Spleen (tissue), 11 donors: ENCODE measurements around the gene EWSR1. TPM values are rescaled to one million over a fixed set of nuclear protein-coding genes. Genes with fewer than 3 reads are reported as not detected.
A peak's percentile ranks its signal among the peaks of the same experiment; 100 is the strongest.
"Not testable (repeated sequence)": the region's sequence is repeated elsewhere in the genome, so short reads cannot be mapped to it uniquely, and the experiment has no call there.

Experiments
- DNase-seq: peaks from one replicate; pipeline ENCODE4 v3.0.0-alpha.2; 2020
- H3K27ac ChIP-seq, 8 donors: fragments of 200-600 bp; sonication (generic) in 7 of 8; 1 replicate in 4 of 8; 2 replicates in 4 of 8; pipeline versions ENCODE4 v1.5.0 to v1.8.0; 2016 to 2021; ENCODE audit warnings: inconsistent platforms in 4 of 8, mild to moderate bottlenecking in 4 of 8, moderate library complexity in 1 of 8
- H3K27me3 ChIP-seq, 7 donors: fragments of 200-600 bp; sonication (generic) in 6 of 7; replicated peaks in 1 of 7; 1 replicate in 4 of 7; 2 replicates in 3 of 7; pipeline versions ENCODE4 v1.5.0 to v1.8.0; 2016 to 2021; ENCODE audit warnings: inconsistent platforms in 3 of 7, mild to moderate bottlenecking in 1 of 7
- H3K36me3 ChIP-seq, 6 donors: fragments of 200-600 bp; sonication (generic) in 5 of 6; 1 replicate in 4 of 6; 2 replicates in 2 of 6; pipeline versions ENCODE4 v1.5.0 to v1.8.0; 2016 to 2021; ENCODE audit warnings: inconsistent platforms in 2 of 6
- H3K4me1 ChIP-seq, 6 donors: fragments of 200-600 bp; sonication (generic) in 5 of 6; 1 replicate in 3 of 6; 2 replicates in 3 of 6; pipeline versions ENCODE4 v1.5.0 to v1.8.0; 2016 to 2021; ENCODE audit warnings: inconsistent platforms in 3 of 6
- H3K4me3 ChIP-seq, 8 donors: fragments of 200-600 bp; sonication (generic) in 7 of 8; 1 replicate in 4 of 8; 2 replicates in 4 of 8; pipeline versions ENCODE4 v1.5.0 to v1.8.0; 2016 to 2021; ENCODE audit warnings: inconsistent platforms in 4 of 8, mild to moderate bottlenecking in 4 of 8, moderate library complexity in 2 of 8
- H3K9me3 ChIP-seq, 8 donors: fragments of 200-600 bp; sonication (generic) in 7 of 8; 1 replicate in 4 of 8; 2 replicates in 4 of 8; pipeline versions ENCODE4 v1.5.0 to v1.8.0; 2016 to 2021; ENCODE audit warnings: inconsistent platforms in 4 of 8
- POLR2A ChIP-seq, 3 donors: fragments of 450-650 bp; IDR thresholded peaks; one replicate each; pipeline ENCODE4 v1.5.1; 2017; ENCODE audit warnings: antibody characterized with exemption in 3 of 3, mild to moderate bottlenecking in 1 of 3
- POLR2AphosphoS5 ChIP-seq, 3 donors: sonication (generic); formaldehyde crosslinking; IDR thresholded peaks; one replicate each; pipeline ENCODE4 v1.5.1; 2017; ENCODE audit warnings: antibody characterized with exemption in 3 of 3
- WGBS, 5 donors: extraction: QIAGEN DNeasy Blood & Tissue Kit in 3 of 5; methylation state at CpG; one replicate each; pipeline versions ENCODE4 v1.1.5 to v1.1.7; 2013 to 2018; 5-methylcytosine and 5-hydroxymethylcytosine counted together
- intact Hi-C: fragments of 100-400 bp; cut with DNase I; formaldehyde crosslinking; loops from one replicate; pipeline ENCODE4 v1.15.0; 2023; ENCODE audit warnings: low total_unique reads
- polyA plus RNA-seq, 3 donors: library from polyadenylated mRNA; stranded (reverse); fragments of 200-250 nt; gene quantifications; one replicate each; pipeline ENCODE4 v1.2.1, GENCODE V29; 2013
- total RNA-seq, 7 donors: library from RNA; depleted of rRNA in 3 of 7; stranded (reverse); fragments of >200 nt in 3 of 7; fragmentation: NEBNext Ultra II Directional in 4 of 7; extraction: Animal tissue kit (Norgen Biotek cat#: 25700) in 4 of 7; gene quantifications; one replicate each; pipeline versions ENCODE4 v1.1.0 to v1.2.1, GENCODE V29; 2016 to 2021
- TF ChIP-seq, protein P1 (sequence below), 11 experiments: fragments of 200-600 bp in 7 of 11; fragments of 450-650 bp in 4 of 11; sonication (generic) in 4 of 11; IDR thresholded peaks in 8 of 11; conservative IDR thresholded peaks in 3 of 11; 1 replicate in 7 of 11; 2 replicates in 4 of 11; pipeline versions ENCODE4 v1.4.0 to v1.8.0; 2016 to 2021; ENCODE audit warnings: antibody characterized with exemption in 11 of 11, inconsistent platforms in 4 of 11, mild to moderate bottlenecking in 1 of 11
- donor health status: healthy with polysubstance abuse.
- donor health status: DM: no; HTN: no; CAD: no; lungs with moderate emphysema.
- donor health status: DM: no; HTN: no; CAD: no.
- donor health status: Bipolar disorder and iron deficiency.
- donor health status: healthy.
- donor health status: DM: no; HTN: no; CAD: no.
- donor health status: DM: yes; HTN: yes; CAD: no.

The EWSR1 gene
- total and polyA plus RNA-seq, 10 donors, result 127 to 282 (median 239) TPM

DNA sequence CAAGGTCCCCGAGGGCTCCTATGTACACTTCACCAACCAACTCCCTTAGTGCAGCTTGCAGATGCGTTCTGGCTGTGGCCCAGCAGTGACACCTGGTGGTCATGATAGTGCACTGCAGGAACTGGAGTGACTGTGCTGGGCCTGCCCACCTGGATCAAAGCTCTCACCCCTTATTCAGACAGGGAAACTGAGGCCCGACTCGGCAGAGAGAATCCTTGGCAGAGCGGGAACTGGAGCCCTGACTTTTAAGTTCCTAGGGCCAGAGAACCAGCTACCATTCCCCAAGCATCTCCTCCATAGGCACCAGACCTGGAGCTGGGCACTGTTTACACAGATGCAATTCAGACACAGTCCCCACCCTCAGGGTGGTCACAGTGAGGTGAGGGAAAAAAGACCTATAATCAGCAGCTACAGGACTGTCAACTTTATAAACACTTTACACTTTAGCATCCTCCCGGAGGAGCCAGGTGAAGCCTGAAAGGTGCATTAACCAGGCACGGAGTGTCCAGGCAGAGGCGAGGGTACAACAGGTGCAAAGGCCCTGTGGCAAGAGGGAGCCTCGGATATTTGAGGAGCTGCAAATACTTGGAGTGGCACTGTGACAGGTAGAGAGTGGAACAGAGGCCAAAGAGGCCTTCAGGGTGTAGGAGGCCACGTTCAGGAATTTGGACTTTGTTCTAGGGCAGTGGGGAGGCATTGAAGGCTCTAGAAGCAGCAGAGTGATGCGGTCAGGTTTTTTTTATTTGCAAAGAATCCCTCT, 22.3 kb upstream of the EWSR1 start:
- intact Hi-C loops, result no loop called here
- DNase-seq, result peak; percentile 90
- WGBS, 5 donors, result 51 to 64% (median 51%) methylated on average over 8 to 11 of the region's 11 CpGs
- TF ChIP-seq, protein P1, sequence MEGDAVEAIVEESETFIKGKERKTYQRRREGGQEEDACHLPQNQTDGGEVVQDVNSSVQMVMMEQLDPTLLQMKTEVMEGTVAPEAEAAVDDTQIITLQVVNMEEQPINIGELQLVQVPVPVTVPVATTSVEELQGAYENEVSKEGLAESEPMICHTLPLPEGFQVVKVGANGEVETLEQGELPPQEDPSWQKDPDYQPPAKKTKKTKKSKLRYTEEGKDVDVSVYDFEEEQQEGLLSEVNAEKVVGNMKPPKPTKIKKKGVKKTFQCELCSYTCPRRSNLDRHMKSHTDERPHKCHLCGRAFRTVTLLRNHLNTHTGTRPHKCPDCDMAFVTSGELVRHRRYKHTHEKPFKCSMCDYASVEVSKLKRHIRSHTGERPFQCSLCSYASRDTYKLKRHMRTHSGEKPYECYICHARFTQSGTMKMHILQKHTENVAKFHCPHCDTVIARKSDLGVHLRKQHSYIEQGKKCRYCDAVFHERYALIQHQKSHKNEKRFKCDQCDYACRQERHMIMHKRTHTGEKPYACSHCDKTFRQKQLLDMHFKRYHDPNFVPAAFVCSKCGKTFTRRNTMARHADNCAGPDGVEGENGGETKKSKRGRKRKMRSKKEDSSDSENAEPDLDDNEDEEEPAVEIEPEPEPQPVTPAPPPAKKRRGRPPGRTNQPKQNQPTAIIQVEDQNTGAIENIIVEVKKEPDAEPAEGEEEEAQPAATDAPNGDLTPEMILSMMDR (IDR thresholded peaks at IDR 0.05 in 8 of 11, conservative IDR thresholded peaks at IDR 0.05 in 3 of 11), result peak; percentile 91 to 97 (median 94)
- TF ChIP-seq POLR2A (IDR thresholded peaks at IDR 0.05) (no peak), POLR2AphosphoS5 (IDR thresholded peaks at IDR 0.05) (peak in 2 of 3 donors; percentile 51 to 66)
- Histone ChIP-seq H3K27ac (peak overlapping the region in 4 of 8 donors; percentile 44 to 58 (median 50)), H3K4me3 (no peak overlapping the region), H3K36me3 (peaks cover 0 to 38% (median 3%) of the 10 kb centered on the region in 6 donors), H3K27me3 (peaks cover 0 to 6% (median 0%) of the 10 kb centered on the region in 7 donors), H3K4me1 (peaks cover 0 to 13% (median 9%) of the 10 kb centered on the region in 6 donors), H3K9me3 (peaks cover 0 to 25% (median 14%) of the 10 kb centered on the region in 8 donors)

DNA sequence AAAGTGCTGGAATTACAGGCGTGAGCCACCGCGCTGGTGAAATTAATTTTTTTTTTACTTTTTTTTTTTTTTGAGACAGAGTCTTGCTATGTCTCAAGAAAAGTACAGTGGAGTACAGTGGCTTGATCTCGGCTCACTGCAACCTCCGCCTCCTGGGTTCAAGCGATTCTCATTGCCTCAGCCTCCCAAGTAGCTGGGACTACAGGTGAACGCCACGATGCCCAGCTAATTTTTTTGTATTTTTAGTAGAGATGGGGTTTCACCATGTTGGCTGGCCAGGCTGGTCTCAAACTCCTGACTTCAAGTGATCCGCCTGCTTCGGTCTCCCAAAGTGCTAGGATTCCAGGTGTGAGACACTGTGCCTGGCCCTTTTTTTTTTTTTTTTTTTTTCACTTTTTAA, 20.2 kb upstream of the EWSR1 start:
- peaks cover 0 to 25% (median 0%) of the 10 kb centered on the region in 6 donors for H3K36me3 ChIP-seq
- H3K4me3 ChIP-seq, H3K27me3 ChIP-seq, intact Hi-C loops, H3K9me3 ChIP-seq, H3K27ac ChIP-seq, DNase-seq: not testable (repeated sequence)
- WGBS, 5 donors, result 92 to 97% (median 94%) methylated on average over 10 of the region's 10 CpGs
- peaks cover 0 to 13% (median 9%) of the 10 kb centered on the region in 6 donors for H3K4me1 ChIP-seq

DNA sequence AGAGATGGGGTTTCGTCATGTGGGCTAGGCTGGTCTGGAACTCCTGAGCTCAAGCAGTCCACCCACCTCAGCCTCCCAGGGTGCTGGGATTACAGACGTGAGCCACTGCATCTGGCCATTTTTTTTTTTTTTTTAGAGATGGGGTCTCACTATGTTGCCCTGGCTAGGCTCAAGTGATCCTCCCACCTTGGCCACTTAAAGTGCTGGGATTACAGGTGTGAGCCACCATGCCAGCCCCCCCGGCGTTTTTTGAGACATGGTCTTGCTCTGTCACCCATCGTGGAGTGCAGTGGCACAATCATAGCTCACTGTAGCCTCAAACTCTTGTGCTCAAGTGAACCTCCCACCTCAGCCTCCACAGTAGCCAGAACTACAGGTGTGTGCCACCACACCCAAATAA, 16.8 kb upstream of the EWSR1 start:
- Histone ChIP-seq H3K27me3 (no peaks in the 10 kb centered on the region), H3K4me1 (no peaks in the 10 kb centered on the region), H3K9me3 (no peaks in the 10 kb centered on the region), H3K36me3 (peaks cover 0 to 35% (median 0%) of the 10 kb centered on the region in 6 donors), H3K27ac (no peak overlapping the region), H3K4me3 (no peak overlapping the region)
- TF ChIP-seq, protein P1 (IDR thresholded peaks at IDR 0.05 in 8 of 11, conservative IDR thresholded peaks at IDR 0.05 in 3 of 11), result no peak
- TF ChIP-seq POLR2A (IDR thresholded peaks at IDR 0.05) (no peak), POLR2AphosphoS5 (IDR thresholded peaks at IDR 0.05) (no peak)
- DNase-seq, result no peak
- 93 to 98% (median 95%) methylated on average over 5 of the region's 5 CpGs for WGBS, 5 donors
- intact Hi-C loops, result no loop called here

DNA sequence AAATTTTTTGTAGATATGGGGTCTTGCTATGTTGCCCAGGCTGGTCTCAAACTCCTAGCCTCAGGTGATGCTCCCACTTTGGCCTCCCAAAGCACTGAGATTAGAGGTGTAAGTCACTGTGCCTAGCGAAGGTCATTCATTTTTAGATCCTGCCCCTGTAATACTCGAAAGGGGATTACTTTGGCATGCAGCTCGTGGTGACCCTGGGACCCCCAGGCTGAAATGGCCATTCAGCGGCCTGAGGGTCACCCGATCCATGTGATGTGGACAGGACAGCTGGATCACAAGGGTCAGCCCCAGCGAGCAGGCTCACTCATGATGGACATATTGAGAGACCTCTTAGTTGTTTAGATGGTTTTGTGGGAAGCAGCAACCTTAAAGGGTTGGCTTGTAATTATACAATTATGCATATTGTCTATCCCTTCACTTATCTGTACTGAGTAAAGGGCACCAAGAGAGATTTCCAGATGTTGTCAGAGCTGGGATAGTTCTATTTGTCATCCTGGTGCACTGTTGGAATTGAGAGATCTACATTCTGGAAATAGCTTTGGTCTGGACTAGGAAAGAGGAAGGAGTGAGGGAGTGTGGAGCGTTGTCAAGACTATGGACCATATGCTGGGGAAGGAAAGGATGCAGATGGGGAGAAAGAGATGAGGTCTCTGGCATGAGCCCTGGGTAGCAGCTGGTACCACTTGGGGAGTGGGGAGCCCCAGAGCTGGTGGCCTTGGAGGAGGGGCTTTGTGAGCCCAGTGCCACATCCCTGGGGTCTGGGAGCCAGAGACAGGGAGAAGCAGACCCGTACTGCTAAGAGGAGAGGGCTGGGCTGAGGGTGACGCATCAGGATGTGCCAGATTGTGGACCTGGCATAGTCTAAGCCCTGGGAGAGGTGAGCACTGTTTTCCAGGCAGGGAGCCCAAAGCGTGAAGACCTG, 15.8 kb upstream of the EWSR1 start:
- DNase-seq, result no peak
- no peak overlapping the region for H3K4me3 ChIP-seq
- no peaks in the 10 kb centered on the region for H3K27me3 ChIP-seq
- peaks cover 0 to 38% (median 0%) of the 10 kb centered on the region in 6 donors for H3K36me3 ChIP-seq
- no peaks in the 10 kb centered on the region for H3K4me1 ChIP-seq
- intact Hi-C loops, result no loop called here
- no peak overlapping the region for H3K27ac ChIP-seq
- peak in 1 of 3 donors; percentile 4 for TF ChIP-seq POLR2AphosphoS5 (IDR thresholded peaks at IDR 0.05)
- TF ChIP-seq, protein P1 (IDR thresholded peaks at IDR 0.05 in 8 of 11, conservative IDR thresholded peaks at IDR 0.05 in 3 of 11), result no peak
- no peaks in the 10 kb centered on the region for H3K9me3 ChIP-seq
- 87 to 97% (median 92%) methylated on average over 10 of the region's 10 CpGs for WGBS, 5 donors
